WERI-Rb-1 (cell line): ENCODE measurements around the gene PLAAT1.

Experiments used
- DNase-seq: peaks from one replicate; pipeline ENCODE4 v3.0.0-alpha.2; 2020
- H3K27ac ChIP-seq: fragments of 250-450 bp; sonication (Bioruptor Pico); 2 replicates; pipeline ENCODE4 v1.5.1; 2020; ENCODE audit warnings: mild to moderate bottlenecking, moderate library complexity
- H3K27me3 ChIP-seq: fragments of 250-450 bp; sonication (Bioruptor Pico); 2 replicates; pipeline ENCODE4 v1.5.1; 2021; ENCODE audit warnings: mild to moderate bottlenecking, low read depth, moderate library complexity; ENCODE audit not compliant: insufficient read depth, severe bottlenecking
- H3K36me3 ChIP-seq: fragments of 250-450 bp; sonication (Bioruptor Pico); 2 replicates; pipeline ENCODE4 v1.5.1; 2020; ENCODE audit warnings: mild to moderate bottlenecking, moderate library complexity
- H3K4me3 ChIP-seq: 2 replicates; pipeline ENCODE4 v1.5.1; 2011; ENCODE audit warnings: low read depth, mild to moderate bottlenecking, control low read depth, low read length
- H3K9me3 ChIP-seq: fragments of 250-450 bp; sonication (Bioruptor Pico); 2 replicates; pipeline ENCODE4 v1.5.1; 2021; ENCODE audit warnings: mild to moderate bottlenecking, moderate library complexity; ENCODE audit not compliant: severe bottlenecking
- CTCF ChIP-seq: IDR thresholded peaks from 2 replicates; pipeline ENCODE4 v1.5.1; 2011; ENCODE audit warnings: low read depth, mild to moderate bottlenecking, control low read depth, inconsistent platforms, low read length

PLAAT1 gene

GRCh38 chr3:193313061-193313958, 72.3 kb downstream of the PLAAT1 start:
- no peak for DNase-seq
- TF ChIP-seq CTCF: no peak
- H3K36me3 ChIP-seq: no peaks in the 10 kb centered on the region
- H3K27me3 ChIP-seq: no peaks in the 10 kb centered on the region
- no peaks in the 10 kb centered on the region for H3K9me3 ChIP-seq
- no peak overlapping the region for H3K27ac ChIP-seq
- H3K4me3 ChIP-seq: no peak overlapping the region

- H3K27ac ChIP-seq: no peak overlapping the region
- H3K9me3 ChIP-seq: no peaks in the 10 kb centered on the region
- no peak for DNase-seq
- TF ChIP-seq CTCF: no peak
- no peaks in the 10 kb centered on the region for H3K27me3 ChIP-seq
- no peak overlapping the region for H3K4me3 ChIP-seq
- no peaks in the 10 kb centered on the region for H3K36me3 ChIP-seq
These were observed 73.1 kb downstream of the PLAAT1 start for GRCh38 chr3:193314161-193314560.

- H3K27ac ChIP-seq: no peak overlapping the region
- no peaks in the 10 kb centered on the region for H3K9me3 ChIP-seq
- H3K36me3 ChIP-seq: no peaks in the 10 kb centered on the region
- no peaks in the 10 kb centered on the region for H3K27me3 ChIP-seq
- no peak for DNase-seq
- H3K4me3 ChIP-seq: no peak overlapping the region
- no peak for TF ChIP-seq CTCF
These were observed 76.8 kb downstream of the PLAAT1 start for GRCh38 chr3:193317682-193318300.
